ENCODE results near the gene CACNA1S.

DNA sequence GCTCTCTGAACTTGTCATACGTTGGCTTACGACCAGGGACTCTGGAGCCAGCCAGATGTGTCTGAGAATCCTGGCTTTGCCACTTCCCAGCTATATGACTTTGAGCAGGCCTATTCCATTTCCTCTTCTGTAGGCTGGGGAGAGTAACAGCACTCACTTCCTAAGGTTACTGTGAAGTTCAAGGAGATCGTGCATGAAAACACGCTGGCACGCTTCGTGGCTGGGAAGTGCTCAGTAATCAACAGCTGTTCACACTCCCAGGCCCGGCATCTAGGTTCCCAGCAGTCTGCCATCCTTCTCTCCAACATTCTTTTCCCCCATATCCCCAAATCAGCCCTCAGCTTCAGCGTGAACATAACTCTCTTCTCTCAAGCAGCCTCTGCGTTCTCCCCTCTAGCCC, 12.8 kb upstream of the CACNA1S start:
- TF ChIP-seq, protein P1, sequence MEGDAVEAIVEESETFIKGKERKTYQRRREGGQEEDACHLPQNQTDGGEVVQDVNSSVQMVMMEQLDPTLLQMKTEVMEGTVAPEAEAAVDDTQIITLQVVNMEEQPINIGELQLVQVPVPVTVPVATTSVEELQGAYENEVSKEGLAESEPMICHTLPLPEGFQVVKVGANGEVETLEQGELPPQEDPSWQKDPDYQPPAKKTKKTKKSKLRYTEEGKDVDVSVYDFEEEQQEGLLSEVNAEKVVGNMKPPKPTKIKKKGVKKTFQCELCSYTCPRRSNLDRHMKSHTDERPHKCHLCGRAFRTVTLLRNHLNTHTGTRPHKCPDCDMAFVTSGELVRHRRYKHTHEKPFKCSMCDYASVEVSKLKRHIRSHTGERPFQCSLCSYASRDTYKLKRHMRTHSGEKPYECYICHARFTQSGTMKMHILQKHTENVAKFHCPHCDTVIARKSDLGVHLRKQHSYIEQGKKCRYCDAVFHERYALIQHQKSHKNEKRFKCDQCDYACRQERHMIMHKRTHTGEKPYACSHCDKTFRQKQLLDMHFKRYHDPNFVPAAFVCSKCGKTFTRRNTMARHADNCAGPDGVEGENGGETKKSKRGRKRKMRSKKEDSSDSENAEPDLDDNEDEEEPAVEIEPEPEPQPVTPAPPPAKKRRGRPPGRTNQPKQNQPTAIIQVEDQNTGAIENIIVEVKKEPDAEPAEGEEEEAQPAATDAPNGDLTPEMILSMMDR (IDR thresholded peaks at IDR 0.05) = no peak
- no peak for TF ChIP-seq POLR2A (IDR thresholded peaks at IDR 0.05)
